Gastroesophageal sphincter (tissue), 4 donors: ENCODE data around the gene MAP3K3. TPM values are rescaled to one million over a fixed set of nuclear protein-coding genes. Genes with fewer than 3 reads are reported as not detected.

Source experiments
- ATAC-seq: fragments of 150-250 bp; one replicate; pipeline ENCODE4 v1.9.1; 2016; ENCODE audit warnings: mild to moderate bottlenecking, moderate library complexity
- H3K27ac ChIP-seq, 4 donors: fragments of 200-600 bp; sonication (generic) in 3 of 4; 1 replicate in 3 of 4; 2 replicates in 1 of 4; pipeline ENCODE4 v1.5.1; 2016 to 2019
- H3K27me3 ChIP-seq: fragments of 200-600 bp; sonication (generic); one replicate; pipeline ENCODE4 v1.5.1; 2019
- H3K36me3 ChIP-seq, 2 donors: fragments of 200-600 bp; sonication (generic); one replicate each; pipeline ENCODE4 v1.5.1; 2019; ENCODE audit warnings: control low read depth in 1 of 2
- H3K4me1 ChIP-seq, 3 donors: fragments of 200-600 bp; sonication (generic); 1 replicate in 2 of 3; 2 replicates in 1 of 3; pipeline ENCODE4 v1.5.1; 2016 to 2019; ENCODE audit warnings: control low read depth in 2 of 3
- H3K4me3 ChIP-seq, 2 donors: fragments of 200-600 bp; sonication (generic); one replicate each; pipeline ENCODE4 v1.5.1; 2019; ENCODE audit warnings: mild to moderate bottlenecking in 1 of 2, moderate library complexity in 1 of 2
- H3K9me3 ChIP-seq, 3 donors: fragments of 200-600 bp; sonication (generic); one replicate each; pipeline ENCODE4 v1.5.1; 2017 to 2019; ENCODE audit warnings: control low read depth in 2 of 3
- EP300 ChIP-seq: sonication (generic); formaldehyde crosslinking; IDR thresholded peaks from one replicate; pipeline ENCODE4 v1.6.1; 2017; ENCODE audit warnings: antibody characterized with exemption, mild to moderate bottlenecking
- POLR2A ChIP-seq, 2 donors: fragments of 450-650 bp; IDR thresholded peaks; one replicate each; pipeline ENCODE4 v1.6.1; 2017; ENCODE audit warnings: antibody characterized with exemption in 2 of 2, mild to moderate bottlenecking in 2 of 2, moderate library complexity in 1 of 2
- POLR2AphosphoS5 ChIP-seq: sonication (generic); formaldehyde crosslinking; IDR thresholded peaks from one replicate; pipeline ENCODE4 v1.6.1; 2017; ENCODE audit warnings: antibody characterized with exemption
- WGBS, 2 donors: methylation state at CpG; one replicate each; pipeline ENCODE4 v1.1.5; 2018; ENCODE audit warnings: low coverage in 1 of 2; 5-methylcytosine and 5-hydroxymethylcytosine counted together
- total RNA-seq, 4 donors: library from RNA; depleted of rRNA; stranded (reverse); fragments of >200 nt; gene quantifications; one replicate each; pipeline ENCODE4 v1.1.0, GENCODE V29; 2016
- TF ChIP-seq, protein P1 (sequence below), 4 experiments: fragments of 200-600 bp in 2 of 4; fragments of 450-650 bp in 2 of 4; sonication (generic) in 1 of 4; IDR thresholded peaks; one replicate each; pipeline ENCODE4 v1.5.1; 2017 to 2019; ENCODE audit warnings: antibody characterized with exemption in 4 of 4, mild to moderate bottlenecking in 2 of 4, moderate library complexity in 2 of 4

MAP3K3 gene
- total RNA-seq, 4 donors from 2014 or later, result 64.9 to 108 (median 85.7) TPM

DNA sequence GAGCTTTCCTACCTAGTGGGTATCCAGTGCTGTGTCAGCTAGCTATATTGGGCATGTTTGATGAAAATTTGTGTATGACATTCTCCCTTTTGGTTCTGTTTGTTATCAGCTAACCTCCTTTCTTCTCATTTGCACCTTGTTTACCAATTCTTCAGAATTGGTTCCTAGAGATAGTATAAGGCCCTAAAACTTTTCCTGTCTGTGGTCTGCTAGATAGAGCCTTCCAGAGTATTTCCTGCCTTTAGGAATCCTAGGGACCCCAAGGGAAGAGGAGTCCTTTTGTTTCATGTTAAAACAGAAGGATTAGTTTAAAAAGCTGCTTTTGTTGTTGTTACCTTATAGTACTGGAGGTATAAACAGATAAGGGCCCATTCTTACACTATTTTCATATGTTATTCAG, 11.5 kb downstream of the MAP3K3 start:
- no peaks in the 10 kb centered on the region for H3K27me3 ChIP-seq
- peaks cover 5 to 89% (median 16%) of the 10 kb centered on the region in 3 donors for H3K4me1 ChIP-seq
- H3K4me3 ChIP-seq, result no peak overlapping the region
- TF ChIP-seq EP300, result no peak
- TF ChIP-seq, protein P1, sequence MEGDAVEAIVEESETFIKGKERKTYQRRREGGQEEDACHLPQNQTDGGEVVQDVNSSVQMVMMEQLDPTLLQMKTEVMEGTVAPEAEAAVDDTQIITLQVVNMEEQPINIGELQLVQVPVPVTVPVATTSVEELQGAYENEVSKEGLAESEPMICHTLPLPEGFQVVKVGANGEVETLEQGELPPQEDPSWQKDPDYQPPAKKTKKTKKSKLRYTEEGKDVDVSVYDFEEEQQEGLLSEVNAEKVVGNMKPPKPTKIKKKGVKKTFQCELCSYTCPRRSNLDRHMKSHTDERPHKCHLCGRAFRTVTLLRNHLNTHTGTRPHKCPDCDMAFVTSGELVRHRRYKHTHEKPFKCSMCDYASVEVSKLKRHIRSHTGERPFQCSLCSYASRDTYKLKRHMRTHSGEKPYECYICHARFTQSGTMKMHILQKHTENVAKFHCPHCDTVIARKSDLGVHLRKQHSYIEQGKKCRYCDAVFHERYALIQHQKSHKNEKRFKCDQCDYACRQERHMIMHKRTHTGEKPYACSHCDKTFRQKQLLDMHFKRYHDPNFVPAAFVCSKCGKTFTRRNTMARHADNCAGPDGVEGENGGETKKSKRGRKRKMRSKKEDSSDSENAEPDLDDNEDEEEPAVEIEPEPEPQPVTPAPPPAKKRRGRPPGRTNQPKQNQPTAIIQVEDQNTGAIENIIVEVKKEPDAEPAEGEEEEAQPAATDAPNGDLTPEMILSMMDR (IDR thresholded peaks at IDR 0.05), result no peak
- TF ChIP-seq POLR2AphosphoS5, result no peak
- no peak for TF ChIP-seq POLR2A (IDR thresholded peaks at IDR 0.05)
- peaks cover 3 to 69% of the 10 kb centered on the region in 2 donors for H3K36me3 ChIP-seq
- no peak for ATAC-seq
- H3K27ac ChIP-seq, result peak overlapping the region in 2 of 4 donors; percentile 27 to 34
- H3K9me3 ChIP-seq, result no peaks in the 10 kb centered on the region

- no peak overlapping the region for H3K4me3 ChIP-seq
- TF ChIP-seq POLR2AphosphoS5, result peak; percentile 16
- TF ChIP-seq POLR2A (IDR thresholded peaks at IDR 0.05), result no peak
- H3K27ac ChIP-seq, result peak overlapping the region; percentile 7 to 34 (median 24)
- no peaks in the 10 kb centered on the region for H3K9me3 ChIP-seq
- 67 to 68% methylated on average over 2 to 3 of the region's 4 CpGs for WGBS, 2 donors
- ATAC-seq, result peak; percentile 34
- H3K36me3 ChIP-seq, result peaks cover under 1 to 69% of the 10 kb centered on the region in 2 donors
- no peaks in the 10 kb centered on the region for H3K27me3 ChIP-seq
- H3K4me1 ChIP-seq, result peaks cover 5 to 89% (median 16%) of the 10 kb centered on the region in 3 donors
These were observed 11.9 kb downstream of the MAP3K3 start for GRCh38 chr17:63634163-63634562.

DNA sequence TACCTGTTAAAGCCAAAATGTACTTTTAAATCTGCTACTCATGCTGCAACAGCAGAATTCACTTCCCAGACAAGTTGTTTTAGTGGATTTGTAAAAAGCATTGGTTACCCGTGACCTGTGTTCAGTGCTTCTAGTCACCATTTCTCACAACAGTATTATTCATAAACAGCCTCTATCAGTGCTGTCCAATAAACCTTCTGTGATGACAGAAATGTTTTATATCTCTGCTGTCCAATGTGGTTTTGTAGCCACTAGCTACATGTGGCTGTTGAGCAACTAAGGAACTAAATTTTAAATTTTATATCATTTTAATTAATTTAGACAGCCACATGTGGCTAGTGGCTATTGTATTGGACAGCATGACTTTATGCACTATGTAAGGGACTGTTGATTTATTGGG, 12.6 kb downstream of the MAP3K3 start:
- TF ChIP-seq, protein P1 (IDR thresholded peaks at IDR 0.05), result no peak
- TF ChIP-seq POLR2A (IDR thresholded peaks at IDR 0.05) (no peak), POLR2AphosphoS5 (no peak), EP300 (no peak)
- Histone ChIP-seq H3K9me3 (no peaks in the 10 kb centered on the region), H3K27me3 (no peaks in the 10 kb centered on the region), H3K4me3 (no peak overlapping the region), H3K36me3 (peaks cover 0 to 64% of the 10 kb centered on the region in 2 donors), H3K4me1 (peaks cover 5 to 85% (median 11%) of the 10 kb centered on the region in 3 donors), H3K27ac (peak overlapping the region; percentile 7 to 34 (median 24))
- WGBS, 2 donors, result 67 to 74% methylated on average over 1 of the region's 1 CpG
- no peak for ATAC-seq

DNA sequence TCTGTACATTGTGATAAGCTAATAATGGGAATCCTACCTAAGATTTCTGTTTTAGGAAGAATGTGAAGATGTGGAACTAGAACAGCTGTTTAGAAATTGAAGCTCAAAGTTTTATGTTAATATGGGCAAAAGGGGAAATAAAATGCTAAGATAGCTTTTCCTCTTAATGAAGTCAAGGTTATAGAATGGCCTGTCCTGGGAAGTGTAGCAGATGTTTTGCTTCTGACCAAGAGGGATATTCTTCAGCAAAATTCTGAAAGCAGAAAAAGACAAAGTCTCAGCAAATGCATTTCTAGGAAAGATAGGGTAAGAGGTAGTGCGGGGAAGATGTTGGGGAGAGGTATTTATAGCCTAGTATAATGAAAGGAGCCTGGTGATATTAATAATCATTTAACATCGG, 13.1 kb downstream of the MAP3K3 start:
- no peaks in the 10 kb centered on the region for H3K9me3 ChIP-seq
- peaks cover 5 to 80% (median 10%) of the 10 kb centered on the region in 3 donors for H3K4me1 ChIP-seq
- H3K36me3 ChIP-seq, result peaks cover 0 to 64% of the 10 kb centered on the region in 2 donors
- WGBS, 2 donors, result 73 to 75% methylated on average over 2 of the region's 2 CpGs
- no peaks in the 10 kb centered on the region for H3K27me3 ChIP-seq
- no peak overlapping the region for H3K4me3 ChIP-seq
- H3K27ac ChIP-seq, result peak overlapping the region in 1 of 4 donors; percentile 7
- ATAC-seq, result no peak
- TF ChIP-seq POLR2A (IDR thresholded peaks at IDR 0.05) (no peak), POLR2AphosphoS5 (no peak), EP300 (no peak)
- TF ChIP-seq, protein P1 (IDR thresholded peaks at IDR 0.05), result no peak

GRCh38 chr17:63635787-63636186, 13.6 kb downstream of the MAP3K3 start:
- Histone ChIP-seq H3K27ac (peak overlapping the region in 3 of 4 donors; percentile 1 to 12 (median 7)), H3K36me3 (peaks cover 0 to 64% of the 10 kb centered on the region in 2 donors), H3K4me1 (peaks cover 5 to 75% (median 10%) of the 10 kb centered on the region in 3 donors), H3K9me3 (no peaks in the 10 kb centered on the region), H3K27me3 (no peaks in the 10 kb centered on the region), H3K4me3 (no peak overlapping the region)
- WGBS, 2 donors, result 42 to 55% methylated on average over 2 of the region's 2 CpGs
- TF ChIP-seq POLR2A (IDR thresholded peaks at IDR 0.05) (no peak), POLR2AphosphoS5 (no peak), EP300 (no peak)
- TF ChIP-seq, protein P1 (IDR thresholded peaks at IDR 0.05), result no peak
- ATAC-seq, result no peak
